Myocyte (in vitro differentiated cells): Measurements from ENCODE around the gene RNF220. TPM values are rescaled to one million over a fixed set of nuclear protein-coding genes. Genes with fewer than 3 reads are reported as not detected.
"Not testable (repeated sequence)": the region's sequence is repeated elsewhere in the genome, so short reads cannot be mapped to it uniquely, and the experiment has no call there.

Source experiments
- DNase-seq: peaks from one replicate; pipeline ENCODE4 v3.0.0-alpha.2; 2012; ENCODE audit warnings: low read depth
- total RNA-seq: library from RNA; depleted of rRNA; stranded (reverse); fragments of >200 nt; gene quantifications from 2 replicates; pipeline ENCODE4 v1.2.3, GENCODE V29; 2014

The RNF220 gene
- total RNA-seq, 1 donor from 2014 or later = 129 TPM

DNA sequence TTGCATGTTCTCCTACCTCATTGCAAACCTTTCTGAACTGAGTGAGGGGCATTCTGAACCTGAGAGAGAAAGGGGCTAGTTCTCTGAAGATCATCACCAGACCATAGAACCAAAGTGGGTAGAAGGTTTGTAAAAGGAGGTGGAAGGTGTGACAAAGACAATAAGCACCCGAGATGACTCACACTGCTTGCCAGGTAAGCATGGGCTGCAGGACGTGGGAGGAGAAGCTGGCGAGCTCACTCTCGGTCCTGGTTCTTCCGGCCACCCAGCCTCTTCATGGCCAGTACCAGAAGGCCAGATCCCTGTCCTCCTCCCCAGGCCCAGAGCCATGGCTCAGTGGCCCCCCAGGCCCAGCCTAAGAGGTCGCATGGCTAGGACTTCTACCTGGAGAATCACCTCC lies 140.9 kb downstream of the RNF220 start:
- DNase-seq = no peak

DNA sequence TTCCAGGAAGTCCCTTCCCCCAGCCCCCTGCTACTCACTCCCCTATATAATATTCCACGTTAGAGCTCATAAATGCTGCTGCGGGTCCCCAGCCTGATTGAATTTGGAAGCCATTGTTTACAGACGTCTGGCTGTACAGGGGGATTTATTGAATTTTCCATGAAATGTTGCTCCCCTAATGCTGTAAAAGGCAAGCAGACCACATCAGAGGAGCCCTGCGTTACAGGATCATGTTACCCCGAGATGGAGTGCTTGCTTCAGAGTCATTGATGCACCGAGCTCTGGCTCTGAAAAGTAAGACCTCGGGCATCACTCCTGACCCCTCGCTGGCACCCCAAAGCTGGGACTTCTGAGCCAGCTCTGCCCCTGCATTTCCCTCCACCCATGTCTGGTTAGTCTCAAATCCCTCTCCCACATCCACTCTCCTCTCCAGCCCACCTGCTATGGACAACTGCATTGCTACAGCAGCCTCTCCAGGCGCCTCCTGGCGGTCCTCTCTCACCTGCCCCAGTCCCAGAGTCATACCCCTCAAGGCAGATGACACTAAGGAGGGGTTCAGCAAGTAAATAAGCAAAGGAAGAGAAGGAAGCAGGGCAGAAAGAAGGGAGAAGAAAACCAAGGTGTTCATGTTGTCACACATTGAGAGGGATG lies 141.5 kb downstream of the RNF220 start:
- DNase-seq = no peak

DNA sequence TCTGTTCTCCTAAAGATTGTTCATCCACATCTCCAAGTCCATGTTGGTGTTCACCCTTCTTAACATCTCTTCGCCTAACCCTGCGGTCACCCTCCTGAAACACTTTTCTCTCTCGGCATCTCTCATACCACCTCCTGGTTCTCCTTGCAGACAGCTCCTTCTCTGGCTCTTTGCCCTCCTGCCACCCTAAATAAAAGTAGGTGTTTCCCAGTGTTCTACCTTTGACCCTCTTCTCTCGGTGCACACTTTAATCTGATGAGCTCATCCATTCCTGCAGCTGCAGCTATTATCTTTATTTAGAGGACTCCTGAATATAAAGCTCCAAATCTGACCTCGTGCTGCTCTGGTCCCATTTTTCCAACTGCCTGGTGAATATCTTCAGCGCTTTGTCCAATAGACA lies 142.3 kb downstream of the RNF220 start:
- DNase-seq = no peak

DNA sequence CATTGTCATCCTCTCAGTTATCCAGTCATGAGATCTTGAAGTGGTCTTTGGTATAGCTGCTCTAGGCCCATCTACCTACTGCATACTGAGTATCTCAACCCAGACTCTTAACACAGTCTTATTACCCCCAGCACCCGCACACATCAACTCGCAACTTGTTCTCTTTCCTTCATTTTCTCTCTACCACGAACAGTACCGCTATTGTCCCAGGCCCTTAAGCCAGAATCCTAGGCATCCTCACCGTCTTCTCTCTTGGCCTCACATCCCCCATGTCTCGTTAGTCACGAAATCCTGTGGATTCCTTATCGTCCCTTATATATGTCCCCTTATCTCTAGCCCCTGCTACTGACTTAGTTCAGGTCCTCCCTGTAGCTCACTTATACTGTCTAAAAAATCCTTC lies 142.8 kb downstream of the RNF220 start:
- no peak for DNase-seq

DNA sequence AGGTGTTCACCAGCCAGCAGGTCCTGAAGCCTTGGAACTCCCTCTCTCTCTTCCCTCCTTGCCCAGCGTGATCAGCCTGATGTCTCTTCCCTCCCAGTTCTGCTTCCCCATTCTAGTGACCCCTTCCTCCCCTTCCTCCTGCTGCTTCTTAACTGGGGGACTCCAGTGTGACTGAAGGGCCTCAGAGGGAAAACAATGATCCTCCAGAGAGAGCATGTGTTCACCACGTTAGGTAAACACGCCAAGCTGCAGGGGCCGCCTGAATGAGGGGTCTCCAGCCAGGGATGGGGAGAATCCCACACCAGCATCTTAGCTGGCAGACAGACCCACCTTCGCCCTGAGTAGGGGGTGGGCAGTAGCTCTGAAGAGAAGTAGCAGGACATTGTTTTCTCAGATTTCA lies 144.5 kb downstream of the RNF220 start:
- DNase-seq = no peak

DNA sequence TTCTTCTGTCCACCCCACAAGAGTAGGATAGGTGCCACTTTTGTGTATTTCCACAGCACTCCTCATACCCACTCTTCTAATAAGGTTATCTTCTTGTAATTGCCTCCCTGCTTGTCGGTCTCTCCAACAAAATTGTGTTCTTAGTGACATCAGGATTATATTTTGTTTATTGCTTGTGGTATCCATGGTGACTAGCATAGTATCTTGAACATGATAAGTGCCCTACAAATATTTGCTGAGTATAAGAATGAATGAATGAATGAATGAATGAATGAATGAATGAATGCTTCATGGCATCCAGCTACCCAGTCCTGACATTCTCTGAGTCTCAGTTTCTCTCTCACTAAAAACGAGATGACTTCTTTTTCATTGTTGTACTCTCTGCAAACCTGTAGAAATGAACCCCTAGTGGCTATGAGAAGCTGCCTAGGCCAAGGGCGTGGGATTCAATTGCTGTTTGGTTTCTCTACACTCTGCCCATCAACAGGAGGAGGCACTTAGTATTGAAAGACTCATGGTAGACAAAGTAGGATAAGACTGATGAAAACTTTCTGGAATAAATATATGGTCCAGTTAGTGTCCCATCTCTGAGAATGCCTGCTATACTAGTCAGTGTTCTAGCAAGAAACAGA lies 148.2 kb downstream of the RNF220 start:
- DNase-seq = no peak

DNA sequence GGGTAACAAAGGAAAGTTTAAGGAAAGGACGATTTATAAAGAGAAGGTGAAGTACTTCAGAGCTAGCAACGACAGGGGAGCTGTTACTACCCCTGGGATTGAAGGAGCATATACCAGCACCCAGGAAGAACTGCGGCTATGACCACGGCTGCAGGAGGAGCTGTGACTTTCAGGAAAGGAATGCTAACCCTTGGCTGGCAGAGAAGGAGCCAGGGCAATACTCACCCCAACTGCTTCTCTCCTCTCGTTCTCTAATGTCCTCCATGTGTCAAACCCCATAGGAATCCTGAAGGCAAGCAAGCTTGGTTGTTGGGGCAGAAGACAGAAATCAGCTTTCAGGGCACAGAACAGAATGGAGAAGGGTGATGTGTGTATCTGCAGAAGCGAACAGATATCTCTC lies 148.7 kb downstream of the RNF220 start:
- DNase-seq = peak; percentile 74

DNA sequence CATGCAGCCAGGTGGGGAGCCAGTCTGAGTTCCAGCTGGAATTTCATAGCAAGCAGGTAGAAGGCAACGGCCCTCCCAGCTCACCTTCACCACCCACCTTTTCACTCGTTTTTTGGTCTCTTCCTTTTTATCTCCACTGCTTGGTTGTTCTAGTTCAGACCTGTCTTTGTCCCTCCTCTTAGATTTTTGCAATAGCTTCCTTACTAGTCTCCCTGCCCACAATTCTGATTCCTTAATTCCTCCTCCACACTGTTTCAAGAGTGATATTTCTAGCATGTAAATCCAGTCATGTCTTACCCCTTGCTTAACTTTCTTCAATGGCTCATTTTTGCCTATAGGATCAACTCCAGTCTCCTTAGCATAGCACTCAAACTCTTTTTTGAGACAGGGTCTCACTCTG lies 149.7 kb downstream of the RNF220 start:
- no peak for DNase-seq

DNA sequence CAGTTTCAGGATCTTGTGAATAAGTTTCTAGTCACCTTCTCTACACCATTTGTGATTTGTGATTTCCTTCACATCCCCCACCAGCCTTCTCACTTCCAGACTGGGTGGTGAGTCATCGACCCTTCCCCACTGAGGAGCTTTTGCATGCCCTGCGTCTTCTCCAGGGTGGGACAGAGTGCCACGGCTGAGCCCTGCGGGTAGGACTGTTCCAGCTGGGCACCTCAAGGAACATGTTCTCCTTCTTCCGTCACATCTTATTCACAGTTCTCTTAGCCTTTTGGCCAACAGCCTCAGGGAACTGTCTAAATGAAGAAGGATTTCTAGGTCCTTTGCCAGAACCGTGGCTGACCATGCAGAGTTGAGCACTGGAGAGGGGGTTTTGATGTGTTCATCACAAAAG lies 152.7 kb downstream of the RNF220 start:
- no peak for DNase-seq

DNA sequence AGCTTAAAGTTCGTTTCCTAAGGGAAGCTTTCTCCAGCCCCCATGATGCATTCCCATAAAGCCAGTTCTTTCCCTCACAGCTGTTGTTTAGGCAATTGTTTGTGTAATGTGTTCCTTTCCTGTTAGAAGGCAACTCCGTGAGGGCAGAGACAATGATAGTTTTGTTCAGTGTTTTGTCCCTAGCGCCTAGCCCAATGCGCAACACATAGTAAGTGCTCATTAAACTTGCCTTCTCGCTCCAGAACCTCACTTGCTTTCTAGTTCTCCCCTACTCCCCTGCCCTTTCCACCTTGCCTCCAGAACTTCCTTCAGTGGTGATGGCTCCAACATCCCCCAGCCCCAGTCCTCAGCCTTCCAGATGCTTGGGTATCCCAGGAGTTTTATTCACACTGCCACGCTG lies 153.8 kb downstream of the RNF220 start:
- no peak for DNase-seq

DNA sequence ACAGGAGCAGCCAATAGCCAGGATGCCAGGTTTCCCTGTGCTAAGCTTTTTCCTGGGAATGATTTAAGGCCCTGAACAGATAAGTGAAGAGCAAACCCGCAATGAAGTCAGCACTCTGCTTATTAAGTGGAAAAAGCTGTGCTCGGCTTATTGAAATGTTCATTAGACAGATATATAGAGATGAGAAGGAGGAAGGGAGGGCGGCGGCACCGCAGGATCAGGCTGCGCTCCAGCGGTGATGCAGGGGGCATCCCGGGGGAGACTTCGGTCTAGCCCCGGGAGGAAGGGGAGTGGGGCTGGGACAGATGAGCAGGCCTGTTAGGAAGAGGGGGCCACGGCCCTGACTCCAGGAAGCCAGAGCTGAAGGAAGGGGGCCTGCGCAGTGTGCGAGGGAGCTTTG lies 154.3 kb downstream of the RNF220 start:
- DNase-seq = no peak

DNA sequence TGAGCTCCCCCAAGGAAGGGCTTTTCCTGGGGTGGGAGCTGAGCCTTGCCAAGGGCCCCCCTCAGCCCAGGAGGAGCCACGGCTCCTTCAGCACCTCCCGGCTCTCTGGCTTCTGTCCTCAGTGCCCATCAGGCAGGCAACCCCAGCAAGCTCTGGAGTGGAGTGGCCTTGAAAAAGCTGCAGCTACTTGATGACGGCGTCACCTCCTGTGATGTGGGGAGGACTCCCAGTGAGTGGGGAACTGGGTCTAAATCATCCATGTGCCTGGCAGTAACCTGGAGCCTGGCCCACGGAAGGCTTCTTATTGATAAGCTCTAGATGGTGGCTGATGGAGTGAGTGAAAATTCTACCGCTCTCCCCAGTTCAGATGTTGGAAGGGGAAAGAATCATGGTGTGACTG lies 154.9 kb downstream of the RNF220 start:
- no peak for DNase-seq

DNA sequence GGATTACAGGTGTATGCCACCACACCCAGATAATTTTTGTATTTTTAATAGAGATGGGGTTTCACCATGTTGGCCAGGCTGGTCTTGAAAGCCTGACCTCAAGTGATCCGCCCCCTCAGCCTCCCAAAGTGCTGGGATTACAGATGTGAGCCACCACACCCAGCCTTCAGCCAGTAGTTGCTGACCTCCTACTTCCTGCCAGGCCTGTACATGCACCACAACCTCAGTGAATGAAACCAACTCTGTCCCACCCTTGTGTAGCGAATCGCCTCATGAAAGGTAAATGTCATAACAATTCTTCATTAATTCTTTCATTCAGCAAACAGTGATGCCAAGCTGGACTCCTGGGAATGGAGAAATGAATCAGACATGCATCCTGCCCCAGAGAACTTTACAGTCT lies 155.6 kb downstream of the RNF220 start:
- not testable (repeated sequence) for DNase-seq

DNA sequence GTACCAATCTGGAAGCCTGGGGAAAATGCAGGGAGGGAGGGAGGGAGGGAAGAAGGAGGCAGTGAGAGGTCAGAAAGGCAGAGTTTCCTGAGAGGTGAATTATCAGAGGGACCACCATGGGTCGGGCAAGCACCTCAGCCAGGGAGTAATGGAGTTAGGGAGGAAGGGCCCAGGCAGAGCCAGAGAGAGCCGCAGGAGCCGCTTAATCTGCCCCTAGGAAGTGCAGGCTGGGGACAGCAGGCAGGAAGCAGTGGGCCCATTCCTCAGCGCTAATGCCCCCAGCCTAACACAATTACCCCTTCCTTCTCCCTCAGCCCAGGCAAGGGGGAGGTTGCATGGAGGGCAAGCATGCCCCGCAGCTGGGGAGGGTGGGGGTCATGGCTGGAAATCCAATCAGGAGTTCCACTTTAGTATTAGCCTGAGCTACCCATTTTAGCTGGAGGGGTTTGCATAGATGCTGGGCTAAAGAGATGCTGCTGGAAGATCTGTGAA lies 160.2 kb downstream of the RNF220 start:
- DNase-seq = no peak

DNA sequence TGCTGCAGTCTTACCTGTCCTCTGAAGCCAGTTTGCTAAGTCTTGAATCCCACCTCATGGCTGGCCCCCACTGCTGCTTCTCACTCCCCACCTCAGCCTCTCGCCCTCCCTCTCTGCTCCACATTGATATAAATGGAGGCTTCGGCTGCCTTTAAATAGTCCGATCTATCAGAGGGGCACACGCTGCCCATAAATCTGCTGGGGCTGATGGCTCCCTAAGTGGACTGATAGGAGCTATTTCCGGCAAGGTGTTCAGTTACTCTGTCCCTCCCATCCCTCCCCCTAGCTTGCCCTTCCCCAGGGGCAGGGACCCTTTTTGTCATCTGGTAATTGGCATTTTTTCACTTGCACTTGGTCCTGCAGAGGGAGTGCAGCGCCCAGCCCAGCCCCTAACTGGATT lies 160.8 kb downstream of the RNF220 start:
- DNase-seq = no peak

DNA sequence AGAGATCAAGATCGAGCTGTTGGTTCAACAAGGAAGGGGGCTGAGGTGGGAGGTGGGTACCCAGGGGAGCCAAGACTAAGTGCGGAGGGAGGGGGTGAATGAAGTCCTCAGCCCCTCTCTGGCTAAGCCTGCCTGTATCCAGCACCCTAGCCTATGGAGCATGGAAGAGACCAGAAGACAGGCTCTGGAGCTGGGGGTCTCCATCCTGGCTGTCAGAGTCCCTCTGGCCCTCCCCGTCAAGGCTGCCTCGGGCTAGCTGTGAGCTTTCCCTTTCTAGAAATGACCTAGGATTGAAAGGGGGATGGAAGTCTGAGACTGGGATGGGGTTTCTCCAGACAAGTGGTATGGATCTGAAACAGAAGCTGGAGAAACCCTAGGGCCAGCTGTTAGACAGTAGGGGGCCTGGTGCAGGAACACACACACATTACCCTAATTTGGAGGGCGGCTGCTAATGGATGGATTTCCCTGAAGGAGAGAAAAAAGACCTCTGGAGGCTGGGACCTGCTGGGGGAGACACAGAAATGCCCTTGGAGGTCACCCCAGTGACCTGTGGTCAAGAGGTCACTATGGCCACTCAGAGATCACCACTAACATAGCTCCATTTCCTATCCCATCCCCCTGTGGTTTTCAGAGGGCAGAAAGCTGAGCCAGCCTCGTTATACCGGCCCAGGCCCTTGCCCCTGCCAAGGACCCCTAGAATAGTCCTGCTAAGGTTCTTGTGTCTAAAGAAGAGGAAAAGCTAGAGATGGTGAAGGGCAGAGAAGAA lies 161.4 kb downstream of the RNF220 start:
- no peak for DNase-seq

DNA sequence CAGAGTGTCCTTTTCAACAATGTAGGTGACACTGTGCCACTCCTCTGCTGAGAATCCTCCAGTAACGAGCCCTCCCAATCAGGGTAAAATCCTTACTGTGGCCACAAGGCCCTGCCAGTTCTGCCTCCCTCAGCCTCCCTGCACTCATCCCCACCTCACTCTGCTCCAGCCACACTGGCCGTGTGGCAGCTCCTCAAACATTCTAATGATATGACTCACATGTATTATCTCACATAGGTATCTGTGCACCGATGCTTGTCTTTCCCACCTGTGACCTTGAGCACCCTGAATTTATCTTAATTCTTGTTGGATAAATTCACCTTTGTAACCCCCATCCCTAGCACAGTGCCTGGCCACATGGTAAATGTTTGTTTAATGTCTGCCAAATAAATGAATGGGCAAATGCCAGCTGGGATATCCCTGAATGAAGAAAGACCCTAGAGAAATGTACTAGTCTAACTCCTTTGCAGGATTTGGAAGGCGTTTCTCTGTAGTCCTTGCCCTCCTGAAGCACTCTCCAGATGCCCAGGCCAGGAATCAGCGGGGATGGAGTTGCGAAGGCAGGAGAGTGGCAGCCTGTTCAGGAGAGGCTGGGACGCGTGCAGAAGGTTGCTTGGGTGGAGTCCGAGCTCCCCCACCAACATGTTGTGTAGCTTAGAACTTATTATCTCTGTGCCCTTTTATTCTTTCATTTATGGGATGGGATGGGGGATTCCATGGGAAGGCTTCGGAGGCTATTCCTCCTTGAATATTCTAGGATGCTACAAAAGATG lies 163.3 kb downstream of the RNF220 start:
- DNase-seq = no peak

DNA sequence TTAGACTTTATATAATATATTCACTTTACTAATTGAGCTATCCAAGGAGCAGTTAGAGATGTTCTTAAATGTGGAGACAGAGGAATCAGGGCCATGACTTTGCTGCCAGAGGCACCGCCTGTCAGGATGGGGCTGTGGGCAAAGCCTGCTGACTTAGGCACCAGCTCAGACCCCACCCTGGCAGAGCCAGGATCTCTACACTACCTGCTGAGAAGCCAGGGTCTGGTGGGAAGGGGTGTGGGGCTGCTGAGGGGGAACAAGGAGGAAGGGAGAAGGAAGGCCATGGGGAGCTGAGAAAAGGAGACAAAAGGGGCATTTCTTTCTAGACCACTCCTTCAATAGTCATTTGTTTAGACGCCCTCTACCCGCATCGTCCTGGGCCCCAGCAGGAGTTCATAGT lies 164.4 kb downstream of the RNF220 start:
- DNase-seq = no peak

DNA sequence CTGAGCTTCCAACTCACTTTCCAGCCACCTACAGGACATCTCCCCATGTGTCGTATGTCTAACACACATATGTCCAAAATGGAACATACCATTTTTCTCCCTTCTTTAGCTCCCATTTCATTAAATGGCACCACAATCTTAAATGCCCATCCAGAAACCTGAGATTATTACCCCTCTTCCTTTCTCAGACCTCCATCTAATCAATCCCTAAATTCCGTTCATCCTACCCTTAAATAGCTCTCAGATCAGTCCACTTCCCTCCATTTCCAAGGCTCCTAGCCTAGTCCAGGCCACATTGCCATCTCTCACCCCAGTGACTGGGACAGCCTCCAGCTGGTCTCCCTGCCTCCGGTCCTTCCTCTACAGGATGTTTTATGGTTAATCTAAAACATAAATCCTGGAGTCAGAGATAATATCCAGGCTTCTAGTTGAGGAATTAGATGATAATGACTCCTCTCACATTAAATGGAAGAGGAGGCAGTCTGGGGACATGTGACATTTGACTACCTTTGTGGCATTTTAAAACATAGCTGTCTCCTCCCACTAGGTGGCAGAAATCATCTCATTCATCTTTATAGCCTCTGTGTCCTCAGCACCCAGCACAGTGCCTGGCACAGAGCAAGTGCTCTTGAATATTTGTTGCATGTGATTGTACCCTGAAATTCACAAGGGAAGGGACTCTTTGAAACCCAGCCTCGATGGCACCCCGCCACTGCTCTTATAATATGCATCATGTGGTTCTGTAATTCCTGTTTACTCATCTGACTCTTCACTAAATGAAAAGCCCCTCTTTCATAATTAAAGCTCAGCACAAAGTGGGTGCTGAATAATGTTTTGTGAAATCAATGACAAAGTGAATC lies 166.9 kb downstream of the RNF220 start:
- peak; percentile 22 for DNase-seq

DNA sequence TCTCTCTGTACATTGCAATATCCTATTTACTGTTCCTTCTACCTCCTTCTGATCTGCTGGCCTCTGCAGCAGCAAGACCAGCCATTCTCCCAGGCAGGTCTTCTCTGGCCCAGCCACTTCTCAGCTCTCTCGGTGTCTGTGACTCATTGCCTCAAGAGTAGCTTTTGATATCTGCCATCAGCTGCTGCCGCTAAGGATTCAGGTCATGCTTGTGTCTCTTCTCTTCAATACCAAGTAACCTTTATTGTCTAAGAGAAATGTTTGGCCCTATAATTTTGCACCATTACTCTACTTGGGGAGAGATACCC lies 167.5 kb downstream of the RNF220 start:
- DNase-seq = peak; percentile 41

DNA sequence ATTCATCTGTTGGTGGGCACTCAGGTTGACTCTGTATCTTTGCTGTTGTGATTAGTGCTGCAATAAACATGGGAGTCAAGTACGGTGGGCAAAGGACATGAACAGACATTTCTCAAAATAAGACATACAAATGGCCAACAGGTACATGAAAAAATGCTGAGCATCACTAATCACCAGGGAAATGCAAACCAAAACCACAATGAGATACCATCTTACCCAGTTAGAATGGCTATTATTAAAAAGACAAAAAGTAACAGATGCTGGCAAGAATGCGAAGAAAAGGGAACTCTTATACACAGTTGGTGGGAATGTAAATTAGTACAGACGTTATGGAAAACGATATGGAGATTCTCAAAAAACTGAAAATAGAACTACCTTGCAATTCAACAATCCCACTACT lies 170.3 kb downstream of the RNF220 start:
- DNase-seq = no peak
